Ovary (tissue), 3 donors: ENCODE data around the gene CACNA2D3.

Experiments used
- EP300 ChIP-seq: sonication (generic); formaldehyde crosslinking; IDR thresholded peaks from one replicate; pipeline ENCODE4 v1.6.1; 2017; ENCODE audit warnings: antibody characterized with exemption
- TF ChIP-seq, protein P1 (sequence below), 3 donors: fragments of 450-650 bp in 2 of 3; fragments of 200-600 bp in 1 of 3; IDR thresholded peaks; one replicate each; pipeline versions ENCODE4 v1.5.1 to v1.8.0; 2016 to 2022; ENCODE audit warnings: antibody characterized with exemption in 3 of 3, mild to moderate bottlenecking in 1 of 3
- donor health status: DM: no; HTN: no; CAD: no.

DNA sequence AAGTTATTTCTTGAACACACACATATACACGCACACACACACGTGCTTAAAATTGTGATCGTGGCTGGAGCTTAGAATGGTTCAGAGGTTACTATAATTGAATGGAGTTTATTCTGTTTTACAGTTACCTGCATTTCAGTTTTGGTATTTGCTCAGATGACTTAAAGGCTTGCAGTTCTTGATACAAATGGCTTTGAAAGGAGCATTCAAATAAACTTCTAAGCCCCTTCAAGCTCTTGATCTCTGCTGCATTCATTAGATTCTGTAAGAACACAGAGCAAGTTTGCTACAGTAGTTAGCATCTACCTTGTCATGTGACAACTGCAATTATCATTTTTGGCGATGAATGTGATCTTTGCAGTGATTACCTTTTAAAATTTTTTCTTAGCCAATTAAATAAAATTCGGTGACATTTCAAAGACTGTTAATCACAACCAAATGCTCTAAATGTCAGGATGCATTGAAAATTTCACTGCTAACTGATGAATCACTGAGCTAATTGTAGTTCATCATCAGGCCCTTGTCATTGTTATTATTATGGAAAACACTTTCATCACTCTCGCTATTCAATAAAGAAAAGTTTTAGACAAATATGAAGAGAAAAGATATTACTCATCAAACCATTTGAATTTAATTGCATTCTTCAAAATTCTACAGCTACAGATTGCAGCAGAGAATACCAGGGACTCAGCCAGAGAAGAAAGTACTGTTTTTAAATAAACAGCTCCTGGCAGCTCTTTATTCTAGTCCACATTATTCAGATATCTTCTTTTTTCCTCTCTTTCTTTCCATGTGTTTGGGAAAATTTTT lies 509.4 kb downstream of the CACNA2D3 start:
- TF ChIP-seq, protein P1, sequence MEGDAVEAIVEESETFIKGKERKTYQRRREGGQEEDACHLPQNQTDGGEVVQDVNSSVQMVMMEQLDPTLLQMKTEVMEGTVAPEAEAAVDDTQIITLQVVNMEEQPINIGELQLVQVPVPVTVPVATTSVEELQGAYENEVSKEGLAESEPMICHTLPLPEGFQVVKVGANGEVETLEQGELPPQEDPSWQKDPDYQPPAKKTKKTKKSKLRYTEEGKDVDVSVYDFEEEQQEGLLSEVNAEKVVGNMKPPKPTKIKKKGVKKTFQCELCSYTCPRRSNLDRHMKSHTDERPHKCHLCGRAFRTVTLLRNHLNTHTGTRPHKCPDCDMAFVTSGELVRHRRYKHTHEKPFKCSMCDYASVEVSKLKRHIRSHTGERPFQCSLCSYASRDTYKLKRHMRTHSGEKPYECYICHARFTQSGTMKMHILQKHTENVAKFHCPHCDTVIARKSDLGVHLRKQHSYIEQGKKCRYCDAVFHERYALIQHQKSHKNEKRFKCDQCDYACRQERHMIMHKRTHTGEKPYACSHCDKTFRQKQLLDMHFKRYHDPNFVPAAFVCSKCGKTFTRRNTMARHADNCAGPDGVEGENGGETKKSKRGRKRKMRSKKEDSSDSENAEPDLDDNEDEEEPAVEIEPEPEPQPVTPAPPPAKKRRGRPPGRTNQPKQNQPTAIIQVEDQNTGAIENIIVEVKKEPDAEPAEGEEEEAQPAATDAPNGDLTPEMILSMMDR (IDR thresholded peaks at IDR 0.05): no peak
- no peak for TF ChIP-seq EP300
